Activated T-cell treated with anti-CD3 and anti-CD28 coated beads for 4 hours (primary cell): ENCODE measurements around the gene BAX.
A peak's percentile ranks its signal among the peaks of the same experiment; 100 is the strongest.
"Not testable (repeated sequence)": the region's sequence is repeated elsewhere in the genome, so short reads cannot be mapped to it uniquely, and the experiment has no call there.

Experiments
- DNase-seq: peaks from one replicate; pipeline ENCODE4 v3.0.0-alpha.2; 2020

Gene BAX

GRCh38 chr19:48954595-48955307 is at the start of gene BAX:
Gene BAX (plus strand): TSS chr19:48954875. CDS start chr19:48954929, 54 bp downstream.
- peak; percentile 81 for DNase-seq

- no peak for DNase-seq
These were observed 49.0 kb upstream of the BAX start for GRCh38 chr19:48905664-48906063.

GRCh38 chr19:48906324-48906723 is 48.4 kb upstream of the BAX start:
- no peak for DNase-seq

- DNase-seq = no peak
These were observed 47.0 kb upstream of the BAX start for GRCh38 chr19:48907671-48908070.

GRCh38 chr19:48909424-48910077 is 45.1 kb upstream of the BAX start:
- not testable (repeated sequence) for DNase-seq

- DNase-seq = no peak
These were observed 43.9 kb upstream of the BAX start for GRCh38 chr19:48910803-48911202.

GRCh38 chr19:48913114-48913889 is 41.4 kb upstream of the BAX start:
- no peak for DNase-seq

- no peak for DNase-seq
These were observed 40.5 kb upstream of the BAX start for GRCh38 chr19:48914181-48914580.

- DNase-seq = no peak
These were observed 38.9 kb upstream of the BAX start for GRCh38 chr19:48915757-48916156.

GRCh38 chr19:48918071-48918470 is 36.6 kb upstream of the BAX start:
- DNase-seq = no peak

GRCh38 chr19:48918801-48919247 is 35.9 kb upstream of the BAX start:
- DNase-seq = no peak

- DNase-seq = not testable (repeated sequence)
These were observed 35.4 kb upstream of the BAX start for GRCh38 chr19:48919271-48919670.

- DNase-seq = no peak
These were observed 33.7 kb upstream of the BAX start for GRCh38 chr19:48920949-48921348.

GRCh38 chr19:48921721-48922500 is 32.8 kb upstream of the BAX start:
- DNase-seq = no peak

- no peak for DNase-seq
These were observed 31.9 kb upstream of the BAX start for GRCh38 chr19:48922548-48923490.

- DNase-seq = no peak
These were observed 29.3 kb upstream of the BAX start for GRCh38 chr19:48925240-48925843.

GRCh38 chr19:48925890-48926289 is 28.8 kb upstream of the BAX start:
- not testable (repeated sequence) for DNase-seq

- DNase-seq = no peak
These were observed 27.8 kb upstream of the BAX start for GRCh38 chr19:48926909-48927308.

GRCh38 chr19:48927692-48928091 is 27.0 kb upstream of the BAX start:
- DNase-seq = not testable (repeated sequence)

- no peak for DNase-seq
These were observed 26.3 kb upstream of the BAX start for GRCh38 chr19:48928164-48929025.
